SIG-M5 treated with dmso at 0.1 percent for 504 hours (cell line): ENCODE data around the gene SND1.

Experiments
- DNase-seq: peaks from one replicate; lab custom pipeline; 2025; ENCODE audit not compliant: unreplicated experiment; lab: John Stamatoyannopoulos, UW

The SND1 gene

DNA sequence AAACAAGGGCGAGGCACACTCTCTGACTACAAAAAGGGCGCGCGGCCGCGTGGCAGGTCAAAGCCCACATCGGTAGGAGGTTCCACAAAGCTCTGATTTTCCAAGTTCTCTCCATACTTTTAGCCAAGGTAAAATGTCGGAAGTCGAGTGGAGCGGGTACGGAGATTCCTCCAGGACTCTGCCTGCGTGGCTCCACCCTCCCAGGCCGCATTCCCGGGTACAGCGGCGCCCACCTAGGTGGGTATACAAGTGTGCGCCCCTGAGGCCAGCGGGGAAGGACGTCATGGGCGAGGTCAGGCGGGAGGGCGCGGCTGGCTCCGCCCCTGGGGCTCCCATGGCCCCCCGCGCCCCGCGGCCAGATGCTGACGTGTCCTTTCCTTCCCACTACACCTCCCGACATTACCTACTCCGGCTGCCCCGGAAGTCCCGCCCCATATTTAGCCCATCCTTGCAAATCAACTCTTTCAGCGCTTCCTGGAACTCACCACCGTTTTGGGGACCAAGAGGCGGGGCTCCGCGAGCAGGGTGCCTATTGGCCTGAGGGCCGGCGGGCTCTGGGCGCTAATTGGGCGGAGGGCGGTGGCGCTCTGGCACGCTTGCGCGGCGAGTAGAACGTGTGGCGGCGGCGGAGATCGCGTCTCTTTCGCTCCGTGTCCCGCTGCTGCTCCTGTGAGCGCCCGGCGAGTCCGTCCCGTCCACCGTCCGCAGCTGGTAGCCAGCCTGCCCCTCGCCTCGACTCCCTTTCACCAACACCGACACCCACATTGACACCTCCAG is at the start of gene SND1:
Gene SND1, plus strand, starts transcription at position 639 of the 777 bp plus-strand sequence. CDS start 180 bp downstream, outside the sequence.
- DNase-seq, result peak; percentile 99

DNA sequence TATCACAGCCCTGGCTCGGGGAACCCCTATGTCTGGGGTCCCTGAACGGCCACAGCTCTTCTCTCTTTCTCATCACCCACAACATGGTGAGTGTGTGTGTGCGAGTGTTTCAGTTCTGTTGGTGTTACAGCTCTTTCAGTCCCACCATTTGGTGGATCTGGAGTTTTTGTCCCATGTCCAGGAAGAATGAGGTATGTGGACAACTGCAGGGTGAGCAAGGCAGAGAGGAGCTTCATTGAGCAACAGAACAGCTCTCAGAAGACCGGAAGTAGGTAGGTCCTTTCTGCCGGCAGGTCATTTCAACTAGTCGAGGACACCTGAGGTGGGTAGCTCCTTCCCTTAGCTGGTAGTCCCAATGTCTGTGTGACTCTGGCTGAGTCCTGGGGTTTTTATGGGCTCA is 43.5 kb upstream of the SND1 start:
- DNase-seq, result no peak

- no peak for DNase-seq
These were observed 42.7 kb upstream of the SND1 start for GRCh38 chr7:127609297-127609696.

DNA sequence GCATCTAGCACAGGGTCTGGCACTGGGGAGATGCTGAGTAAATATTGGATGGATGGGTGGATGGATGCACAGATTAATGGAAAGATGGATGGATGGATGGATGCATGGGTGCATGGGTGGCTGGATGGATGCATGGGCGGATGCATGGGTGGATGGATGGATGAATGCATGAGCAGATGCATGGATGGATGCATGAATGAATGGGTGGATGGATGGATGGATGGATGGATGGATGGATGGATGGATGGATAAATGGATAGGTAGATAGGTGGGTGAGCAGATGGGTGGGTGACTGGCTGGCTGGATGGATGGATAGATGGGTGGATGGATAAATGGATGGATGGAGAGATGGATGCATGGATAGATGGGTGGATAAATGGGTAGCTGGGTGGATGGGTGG is 39.7 kb upstream of the SND1 start:
- DNase-seq, result no peak

- DNase-seq, result no peak
These were observed 35.3 kb upstream of the SND1 start for GRCh38 chr7:127616724-127617123.

DNA sequence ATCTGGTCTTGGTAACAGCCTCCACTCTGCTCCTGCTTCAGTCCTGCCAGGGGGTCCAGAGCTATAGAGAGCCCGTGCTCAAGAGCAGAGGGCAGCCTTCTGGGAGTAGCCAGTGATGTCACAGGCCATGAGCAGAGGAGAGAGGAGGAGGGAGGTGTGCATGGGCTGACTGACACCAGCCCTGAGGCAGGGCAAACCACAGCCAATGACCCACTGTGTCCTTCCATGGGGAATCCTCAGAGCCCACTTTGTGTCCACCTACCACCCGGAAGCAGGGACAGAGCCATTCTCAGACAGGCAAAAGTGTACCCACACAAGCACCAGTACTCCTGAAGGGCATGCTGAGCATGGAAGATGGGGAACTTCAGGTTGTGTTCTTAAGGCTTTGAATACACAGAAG is 34.0 kb upstream of the SND1 start, which contains the start of gene PAX4:
Gene PAX4, minus strand, starts transcription at position 101 of the 400 bp plus-strand sequence. CDS start 2,214 bp downstream, outside the sequence.
- no peak for DNase-seq

GRCh38 chr7:127618775-127619174 is 33.2 kb upstream of the SND1 start:
- DNase-seq, result no peak

- DNase-seq, result no peak
These were observed 32.2 kb upstream of the SND1 start for GRCh38 chr7:127619681-127620405.

- DNase-seq, result peak; percentile 23
These were observed 31.4 kb upstream of the SND1 start for GRCh38 chr7:127620406-127621233.

DNA sequence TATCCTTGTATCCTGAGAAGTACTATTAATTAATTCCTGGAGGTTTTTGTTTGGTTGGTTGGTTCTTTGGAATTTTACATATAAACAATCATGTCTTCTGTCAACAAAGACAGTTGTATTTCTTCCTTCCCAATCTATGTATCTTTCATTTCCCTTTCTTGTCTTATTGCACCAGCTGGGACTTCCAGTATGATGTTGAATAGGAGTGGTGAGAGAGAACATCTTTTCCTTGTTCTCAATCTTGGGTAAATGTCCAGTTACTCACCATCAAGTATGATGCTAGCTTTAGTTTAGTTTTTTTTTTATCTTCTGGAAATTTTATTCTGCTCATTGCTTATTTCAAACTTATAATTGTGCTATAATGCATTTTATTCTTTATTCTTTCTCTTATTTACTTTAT is 26.7 kb upstream of the SND1 start:
- DNase-seq, result no peak

DNA sequence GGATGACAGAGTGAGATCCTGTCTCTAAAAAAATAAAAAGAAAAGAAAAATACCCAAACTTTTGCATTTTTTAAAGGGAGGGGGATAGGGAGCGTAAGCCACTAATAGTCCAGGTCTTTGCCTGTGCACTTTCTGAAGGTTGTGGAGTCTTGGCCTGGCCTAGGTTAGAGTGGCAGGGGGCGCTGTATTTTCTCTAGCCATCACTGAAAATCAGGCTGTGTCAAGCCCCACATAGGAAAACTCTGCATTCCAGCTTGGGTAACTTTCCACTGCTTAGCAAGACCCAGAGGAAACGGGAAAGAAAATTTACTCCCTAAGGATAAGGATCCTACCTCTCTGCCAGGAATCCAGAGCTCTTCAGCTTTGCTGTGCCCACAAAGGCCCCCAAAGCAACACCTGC is 23.5 kb upstream of the SND1 start:
- DNase-seq, result no peak

GRCh38 chr7:127629268-127629854 is 22.6 kb upstream of the SND1 start:
- peak; percentile 27 for DNase-seq

DNA sequence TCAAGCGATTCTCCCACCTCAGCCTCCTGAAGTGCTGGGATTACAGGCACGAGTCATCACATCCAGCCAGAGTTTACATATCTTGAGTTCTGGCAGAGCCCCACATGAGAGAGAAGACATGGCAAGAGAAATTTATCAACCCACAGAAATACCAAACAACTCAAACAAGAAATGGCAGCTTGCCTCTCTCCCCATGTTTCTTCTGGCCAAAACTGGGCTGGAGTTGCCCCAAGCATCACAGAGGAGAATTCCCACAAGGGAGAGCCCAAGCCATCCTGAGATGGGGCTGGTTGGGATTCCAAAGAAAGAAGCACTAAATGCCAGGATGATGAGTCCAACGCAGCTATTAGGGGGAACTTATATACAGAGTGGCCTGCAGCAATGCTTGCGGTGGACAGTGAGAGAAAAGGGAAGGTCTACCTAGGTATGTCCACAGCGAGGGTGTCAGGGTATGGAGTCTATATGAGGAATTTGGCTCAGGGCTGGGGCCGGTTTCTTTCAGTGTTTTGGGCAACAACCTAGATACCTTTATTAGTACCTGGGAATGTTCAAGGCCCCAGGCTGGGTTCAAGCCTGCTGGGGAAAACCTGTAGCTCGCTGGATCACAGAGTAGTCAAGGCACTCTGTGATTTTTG is 19.6 kb upstream of the SND1 start:
- no peak for DNase-seq

GRCh38 chr7:127635659-127636285 is 16.2 kb upstream of the SND1 start:
- no peak for DNase-seq

DNA sequence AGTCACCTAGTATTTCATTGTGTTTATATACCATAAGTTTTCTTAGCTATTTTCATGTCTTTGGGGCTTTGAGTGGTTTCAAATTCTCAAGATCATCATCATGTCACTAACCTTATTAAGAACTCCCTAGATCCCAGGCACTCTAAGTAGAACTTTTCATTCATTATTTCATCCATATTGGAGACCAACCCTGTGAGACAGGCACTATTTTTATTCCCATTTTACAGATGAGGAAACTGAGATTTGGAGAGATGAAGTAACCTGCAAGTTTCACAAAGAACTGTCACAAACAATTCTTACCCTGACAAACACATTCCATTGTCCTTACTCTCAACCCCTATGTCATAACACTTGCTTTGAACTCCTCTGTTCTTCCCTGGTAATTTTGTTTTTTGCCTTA is 13.8 kb upstream of the SND1 start:
- DNase-seq, result no peak

GRCh38 chr7:127644484-127644883 is 7.5 kb upstream of the SND1 start:
- no peak for DNase-seq

DNA sequence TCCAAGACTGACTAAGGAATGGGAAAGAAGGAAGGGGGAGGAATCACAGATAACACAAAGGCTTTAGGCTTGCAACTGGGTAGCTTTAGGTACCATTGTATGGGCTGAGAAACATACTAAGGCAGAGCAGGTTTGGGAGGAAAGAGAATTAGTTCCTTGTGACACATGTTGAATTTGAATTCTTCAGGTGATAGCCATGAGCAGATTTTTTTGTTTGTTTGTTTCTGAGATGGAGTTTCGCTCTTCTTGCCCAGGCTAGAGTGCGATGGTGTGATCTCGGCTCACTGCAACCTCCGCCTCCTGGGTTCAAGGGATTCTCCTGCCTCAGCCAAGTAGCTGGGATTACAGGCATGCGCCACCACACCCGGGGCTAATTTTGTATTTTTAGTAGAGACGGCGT is 4.4 kb upstream of the SND1 start:
- DNase-seq, result no peak

DNA sequence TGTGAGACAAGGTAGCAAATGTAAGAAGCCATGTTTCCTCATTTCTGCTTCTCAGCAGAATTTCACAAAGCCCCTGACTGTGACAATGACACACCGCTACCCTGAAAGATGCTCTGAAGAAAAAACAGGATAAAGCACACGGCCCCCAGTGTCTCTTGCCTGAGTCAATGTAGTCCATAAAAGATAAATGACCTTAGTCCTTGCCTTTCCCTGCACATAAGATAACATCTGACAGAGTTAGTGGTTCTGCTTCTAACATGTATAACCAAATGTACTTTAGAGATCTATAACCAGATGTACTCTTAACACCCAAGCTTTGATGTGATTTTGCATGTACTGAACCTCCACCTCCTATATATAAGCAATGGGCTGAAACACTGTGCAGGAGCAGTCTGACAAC is 3.0 kb upstream of the SND1 start:
- DNase-seq, result no peak

GRCh38 chr7:127650847-127651555 is 993 bp upstream of the SND1 start:
- peak; percentile 24 for DNase-seq
